GM18519 (cell line): ENCODE data around the gene P4HB.

Experiments used
- ATAC-seq: cut with Tn5 transposase; IDR thresholded peaks from one replicate; pipeline ENCODE4 v1.9.1; 2021; ENCODE audit warnings: mild to moderate bottlenecking, moderate library complexity; ENCODE audit not compliant: unreplicated experiment, low FRiP score

The P4HB gene

DNA sequence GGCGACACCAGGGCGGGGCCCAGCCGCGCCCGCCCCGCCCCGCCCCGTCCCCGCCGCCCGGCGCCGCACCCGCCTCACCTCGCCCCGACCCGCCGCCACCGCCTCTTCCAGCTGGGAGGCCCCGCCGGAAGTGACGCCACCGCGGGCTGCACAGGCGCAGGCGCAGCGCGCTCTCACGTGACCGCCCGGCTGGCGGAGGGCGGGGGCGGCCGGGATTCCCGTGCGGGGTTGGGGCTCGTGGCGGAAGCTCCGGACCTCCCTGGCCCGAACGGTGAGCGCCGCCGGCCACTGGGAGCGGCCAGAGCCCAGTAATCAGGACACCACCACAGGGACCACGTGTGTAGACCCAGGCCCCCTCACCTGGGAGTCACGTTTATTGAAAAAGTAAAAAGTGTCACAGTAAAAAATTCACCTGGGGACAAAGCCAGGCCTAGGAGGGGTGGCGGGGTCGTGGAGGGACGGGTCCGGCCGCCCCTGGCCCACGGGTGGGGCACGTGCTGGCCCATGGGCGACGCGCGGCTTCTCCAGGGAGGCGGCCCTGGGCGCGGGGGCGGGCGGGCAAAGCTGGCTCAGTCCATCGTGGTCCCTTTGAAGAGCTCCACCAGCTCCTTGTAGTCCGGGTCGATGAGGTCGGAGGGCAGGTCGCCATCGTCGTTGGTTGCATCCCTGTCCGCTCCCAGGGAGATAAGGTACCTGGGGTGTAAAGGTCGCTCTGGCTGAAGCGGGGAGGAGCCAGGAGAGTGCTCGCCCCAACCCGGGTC is 27.0 kb downstream of the P4HB start, which contains the start of gene MCRIP1:
TSS of gene MCRIP1 (minus strand) at position 132 of the 761 bp plus-strand sequence. CDS start 8,785 bp downstream, outside the sequence.
- ATAC-seq: peak; percentile 58

DNA sequence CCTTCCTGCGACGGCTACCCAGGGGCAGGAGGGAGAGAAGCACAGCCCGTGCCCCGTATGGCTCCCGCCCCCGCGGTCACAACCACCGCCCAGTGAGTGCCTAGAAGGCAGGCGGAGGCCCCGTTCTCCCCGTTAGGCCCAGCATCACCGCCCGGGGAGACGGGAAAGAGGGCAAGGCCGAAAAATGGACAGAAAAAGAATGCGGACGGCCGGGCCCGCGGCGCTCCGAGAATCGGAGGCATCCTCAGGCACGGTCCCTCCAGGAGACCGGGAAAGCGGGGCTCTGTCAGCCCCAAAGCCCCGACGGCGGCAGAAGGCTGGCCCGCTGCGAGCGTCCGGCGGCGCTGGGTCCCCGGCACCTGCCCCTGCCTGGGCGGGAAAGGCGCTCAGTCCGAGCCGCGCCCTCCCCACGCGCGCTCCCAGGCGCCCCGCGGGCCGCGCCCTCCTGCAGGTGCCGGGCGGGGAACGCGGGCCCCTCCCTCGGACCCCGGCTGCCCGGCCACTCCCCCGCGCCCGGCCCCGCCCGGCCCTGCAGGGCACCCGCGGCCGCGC is 27.7 kb downstream of the P4HB start:
- ATAC-seq: peak; percentile 18

DNA sequence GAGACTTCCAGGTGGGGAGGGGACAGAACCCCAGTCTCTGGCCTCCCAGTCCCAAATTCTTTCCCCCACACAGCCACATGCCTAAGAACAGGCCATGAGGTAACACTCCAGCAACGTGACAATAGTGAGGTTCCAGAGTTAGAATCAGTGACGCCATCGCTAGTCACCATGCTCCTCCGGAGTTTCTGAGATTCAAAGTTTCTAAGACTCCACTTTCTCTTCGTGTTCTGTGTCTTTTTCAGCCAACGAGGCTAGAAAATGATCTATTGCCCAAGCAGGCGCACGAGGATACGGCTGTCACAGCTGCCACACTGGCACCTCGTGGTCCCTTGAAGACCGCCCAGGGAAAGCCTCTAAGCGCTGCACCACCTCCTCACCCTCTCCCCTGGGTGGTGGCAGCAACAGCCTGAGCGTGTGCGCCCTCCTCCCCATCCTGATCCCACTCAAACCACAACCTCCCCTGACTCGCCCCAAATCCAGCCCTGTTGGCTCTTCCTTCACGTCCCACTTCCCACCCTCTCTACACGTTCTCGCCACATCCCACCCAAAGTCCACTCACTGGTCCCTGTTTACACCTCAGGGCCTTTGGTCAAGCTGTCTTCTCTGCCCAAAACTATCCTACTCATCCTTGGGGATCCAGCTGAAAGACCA is 28.3 kb downstream of the P4HB start:
- ATAC-seq: no peak

DNA sequence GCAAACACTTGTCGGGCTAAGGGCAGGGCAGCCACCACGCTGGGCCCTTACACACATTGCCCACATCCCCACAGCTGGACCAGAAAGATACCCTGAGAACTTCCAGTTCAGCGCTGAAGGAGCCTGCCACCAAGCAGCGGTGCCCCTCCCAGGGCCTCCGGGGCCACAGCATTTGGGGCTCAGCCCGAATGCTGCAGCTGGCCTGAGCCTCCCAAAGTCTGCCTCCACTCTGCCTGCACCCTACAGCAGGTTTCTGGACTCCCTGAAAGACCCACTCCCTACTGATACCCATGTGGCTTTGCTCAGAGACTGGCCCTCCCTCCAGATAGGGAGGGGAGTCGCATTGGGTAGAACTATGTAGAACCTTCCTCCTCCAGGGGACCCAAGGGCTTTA is 28.8 kb downstream of the P4HB start:
- no peak for ATAC-seq

DNA sequence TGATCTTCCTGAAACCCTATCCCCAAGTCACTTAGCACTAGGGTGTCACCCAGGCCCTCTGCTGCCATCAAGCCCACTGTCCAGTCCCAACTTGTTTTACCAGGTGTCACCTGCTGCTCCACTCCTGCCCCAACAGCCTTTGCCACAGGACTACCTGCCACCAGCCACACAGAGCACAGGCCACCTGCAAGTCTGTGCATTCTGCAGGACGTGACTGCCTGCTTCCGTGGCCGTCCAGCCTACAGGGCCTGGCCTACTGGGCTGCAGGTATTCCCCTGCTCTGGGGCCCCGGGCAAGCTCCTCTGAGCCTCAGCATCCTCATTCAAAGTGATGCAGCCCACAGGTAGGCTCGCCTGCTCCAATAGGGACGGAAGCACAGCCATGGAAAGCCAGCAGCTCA is 30.5 kb downstream of the P4HB start:
- no peak for ATAC-seq

DNA sequence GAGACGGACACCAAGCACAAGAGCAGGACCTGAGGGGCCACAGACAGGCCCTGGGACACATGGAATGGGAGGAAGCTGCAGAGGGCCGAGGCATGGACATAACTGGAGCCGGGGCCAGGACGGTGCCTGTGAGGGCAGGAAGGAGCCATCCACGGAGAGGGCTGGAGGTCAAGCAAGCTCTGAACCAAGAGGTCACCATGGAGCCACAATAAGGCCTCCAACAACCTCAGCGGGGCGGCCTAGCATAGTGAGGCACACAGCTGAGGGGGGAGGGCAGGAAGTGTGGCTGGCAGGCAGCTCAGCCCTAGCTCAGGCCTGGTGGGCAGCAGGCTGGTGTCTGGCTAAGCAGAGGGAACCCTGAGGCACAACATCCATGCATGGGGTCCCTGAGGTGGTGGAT is 31.7 kb downstream of the P4HB start:
- no peak for ATAC-seq

DNA sequence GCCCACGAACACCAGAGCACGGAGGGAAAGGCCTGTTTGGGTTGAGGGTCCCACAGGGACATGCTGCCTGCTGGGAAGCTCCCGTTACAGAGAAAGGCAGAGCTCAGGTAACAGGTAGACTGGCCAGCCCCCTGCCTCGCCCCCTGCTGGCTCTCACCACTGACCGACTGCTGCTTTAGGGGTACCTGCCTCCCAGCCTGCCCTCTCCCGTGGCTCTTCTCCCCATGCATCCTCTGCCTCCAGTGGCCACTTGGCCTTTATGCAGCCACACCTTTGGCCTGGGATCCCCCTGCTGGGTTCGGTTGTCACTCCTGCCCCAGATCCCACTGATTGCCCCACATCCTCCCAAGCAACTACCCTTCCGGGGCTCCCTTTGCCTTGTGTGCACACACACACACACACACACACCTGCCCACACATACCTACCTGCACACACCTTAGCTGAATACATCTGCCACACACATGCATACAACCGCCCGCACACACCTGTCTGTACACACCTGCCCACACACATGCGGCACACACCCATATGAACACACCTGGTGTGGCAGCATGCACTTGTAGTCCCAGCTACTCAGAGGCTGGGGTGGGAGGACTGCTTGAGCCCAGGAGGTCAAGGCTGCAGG is 34.4 kb downstream of the P4HB start:
- no peak for ATAC-seq

DNA sequence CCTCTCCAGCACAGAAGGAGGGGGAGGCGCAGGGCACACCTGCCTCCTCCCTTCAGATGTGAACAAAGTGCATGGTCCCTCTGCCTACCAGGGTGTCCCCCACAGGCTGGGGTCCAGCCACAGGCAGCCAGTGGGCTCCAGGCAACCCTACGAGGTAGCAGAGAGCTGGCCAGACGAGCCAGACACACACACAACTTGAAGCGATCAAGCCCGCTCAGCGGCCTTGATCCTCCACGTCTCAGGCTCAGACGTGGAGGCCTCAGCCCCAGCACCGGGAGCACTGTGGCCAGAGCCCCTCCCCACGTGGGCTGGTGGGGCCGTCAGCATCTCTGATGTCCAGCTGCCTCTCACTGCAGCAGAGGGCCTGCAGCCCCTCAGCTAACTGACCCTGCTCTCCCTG is 35.7 kb downstream of the P4HB start:
- ATAC-seq: no peak

DNA sequence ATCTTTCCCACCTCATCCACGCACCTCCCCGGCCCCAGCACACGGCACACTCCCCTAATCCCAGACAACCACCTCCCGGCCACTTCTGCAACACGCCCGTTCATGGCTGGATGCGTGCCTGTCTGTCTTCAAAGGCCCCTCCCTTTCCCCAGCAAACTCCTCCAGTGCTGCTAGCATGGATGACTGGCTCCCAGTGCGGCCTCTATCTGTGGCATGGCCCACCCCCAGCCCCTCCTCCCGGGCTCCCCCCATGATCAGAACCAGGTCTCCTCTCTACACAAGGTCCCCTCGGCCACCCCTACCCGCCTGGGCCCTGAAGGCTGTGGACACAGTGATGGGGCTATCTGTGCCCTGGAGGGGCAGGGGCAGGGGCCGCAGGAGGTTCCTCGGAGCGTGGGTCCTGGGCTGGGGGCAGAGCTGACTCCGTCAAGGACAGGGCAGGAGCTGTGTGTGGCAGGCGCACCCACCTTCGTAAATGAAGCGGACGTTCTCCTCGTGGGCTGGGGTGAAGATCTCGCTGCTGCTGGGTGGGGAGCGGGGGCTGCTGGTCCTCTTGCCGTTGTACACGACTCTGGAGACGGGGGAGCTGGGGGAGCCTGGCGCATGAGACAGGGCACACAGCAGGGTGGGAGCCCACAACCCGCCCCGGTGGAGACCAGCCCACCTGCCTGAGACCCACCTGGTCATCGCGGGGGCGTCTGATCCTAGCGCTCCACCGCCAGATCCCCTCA is 36.4 kb downstream of the P4HB start:
- no peak for ATAC-seq

DNA sequence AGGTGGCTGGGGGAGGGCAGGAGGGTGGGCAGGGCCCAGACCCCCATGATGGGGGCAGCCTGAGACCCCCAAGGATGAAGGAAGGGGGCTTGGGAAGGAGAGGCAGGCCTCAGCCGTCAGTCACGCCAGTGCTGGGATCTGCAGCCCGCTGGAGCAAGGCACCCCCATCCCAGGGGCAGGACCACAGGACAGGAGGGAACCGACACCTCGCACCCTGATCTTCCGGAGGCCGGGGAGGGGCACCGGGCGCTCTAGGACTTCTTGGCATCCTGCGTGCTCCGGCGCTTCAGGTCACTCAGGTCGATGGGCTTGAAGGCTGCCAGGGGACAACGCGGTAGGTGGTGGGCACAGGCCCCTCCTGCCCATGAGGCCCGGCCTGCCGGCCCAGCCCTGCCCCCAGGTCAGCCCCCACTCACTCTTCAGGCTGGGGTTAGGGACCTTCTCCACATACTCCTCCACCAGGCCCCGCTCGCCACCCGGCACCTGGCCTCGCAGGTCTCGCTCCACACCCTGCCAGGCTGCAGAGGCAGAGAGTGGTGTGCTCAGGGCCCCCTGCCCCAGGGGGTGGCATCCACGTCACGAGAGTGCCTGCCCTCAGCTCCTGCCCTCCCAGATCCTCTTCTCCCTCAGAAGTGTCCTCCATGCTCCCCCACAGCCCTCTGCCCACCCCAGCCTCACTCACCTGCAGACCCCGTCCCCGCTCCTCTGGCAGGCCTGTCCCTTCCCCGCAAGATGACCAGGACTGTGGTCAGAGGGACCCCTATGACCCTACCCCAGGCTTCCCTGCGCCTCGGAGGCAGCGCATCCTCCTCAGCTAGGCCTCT is 37.1 kb downstream of the P4HB start:
- ATAC-seq: no peak

DNA sequence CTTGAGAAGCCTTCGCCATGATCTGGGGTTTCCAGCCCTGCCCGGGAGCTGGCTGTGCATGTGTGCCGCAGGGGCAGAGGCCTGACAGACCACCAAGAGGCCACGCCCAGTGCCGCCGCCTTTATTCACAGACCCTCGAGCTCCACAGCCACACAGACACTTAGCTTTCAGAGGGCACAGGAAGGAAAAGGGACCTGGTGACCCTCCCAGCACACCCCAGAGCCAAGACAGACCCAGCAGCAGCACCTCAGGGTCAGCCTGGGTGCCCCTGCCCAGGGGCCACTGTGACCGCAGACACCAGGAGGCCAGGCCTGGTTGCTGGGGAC is 38.1 kb downstream of the P4HB start:
- no peak for ATAC-seq

DNA sequence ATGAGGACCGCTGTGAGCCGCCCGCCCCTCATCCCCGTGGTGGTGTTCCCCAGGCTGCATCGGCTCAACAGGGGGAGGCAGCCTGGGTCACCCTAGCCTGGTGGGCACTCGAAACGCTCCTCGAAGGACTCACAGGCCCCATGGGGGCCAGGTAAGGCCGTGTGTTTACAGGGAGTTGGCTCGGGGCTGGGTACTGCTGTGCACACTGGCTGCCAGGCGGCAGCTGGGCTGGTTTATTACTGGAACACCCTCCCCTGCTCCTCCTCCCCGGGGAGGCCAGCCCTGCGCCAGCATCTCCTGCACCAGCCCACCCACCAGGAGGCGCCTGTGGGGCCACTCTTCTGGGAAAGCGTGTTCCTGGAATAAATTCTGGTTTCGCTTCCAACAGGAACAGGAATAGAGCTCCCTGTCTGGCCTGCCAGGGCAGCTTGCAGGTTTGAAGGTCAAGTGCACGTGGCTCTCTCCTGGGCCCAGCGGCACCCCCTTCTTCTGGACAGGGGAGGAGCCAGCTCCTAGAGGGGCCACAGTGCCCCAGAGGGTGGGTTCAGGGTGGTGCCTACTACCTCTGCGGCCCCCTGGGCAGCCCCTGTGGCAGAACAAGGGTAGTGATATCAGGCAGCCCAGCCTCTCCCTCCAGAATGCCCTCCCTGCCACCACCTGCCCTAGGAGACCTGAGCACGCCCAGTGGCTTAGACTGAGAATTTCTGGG is 38.6 kb downstream of the P4HB start:
- no peak for ATAC-seq

DNA sequence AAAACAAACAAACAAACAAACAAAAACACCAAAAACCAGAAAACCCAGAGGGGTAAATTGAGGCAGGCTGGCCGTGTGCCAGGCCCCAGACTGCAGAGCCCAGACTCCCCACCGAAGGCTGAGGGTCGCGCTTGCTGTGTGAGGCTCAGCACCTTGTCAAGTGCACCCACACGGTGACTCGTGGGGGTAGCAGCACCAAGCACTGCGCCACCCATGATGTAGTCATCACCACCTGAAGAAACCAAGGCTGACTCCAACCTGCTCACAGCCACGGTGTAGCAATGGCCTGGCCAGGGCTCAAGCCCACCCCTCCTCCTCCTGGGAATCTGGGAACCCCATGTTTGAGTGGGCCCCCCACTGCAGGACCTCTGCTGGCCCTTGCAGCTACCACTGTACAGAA is 39.2 kb downstream of the P4HB start:
- no peak for ATAC-seq

DNA sequence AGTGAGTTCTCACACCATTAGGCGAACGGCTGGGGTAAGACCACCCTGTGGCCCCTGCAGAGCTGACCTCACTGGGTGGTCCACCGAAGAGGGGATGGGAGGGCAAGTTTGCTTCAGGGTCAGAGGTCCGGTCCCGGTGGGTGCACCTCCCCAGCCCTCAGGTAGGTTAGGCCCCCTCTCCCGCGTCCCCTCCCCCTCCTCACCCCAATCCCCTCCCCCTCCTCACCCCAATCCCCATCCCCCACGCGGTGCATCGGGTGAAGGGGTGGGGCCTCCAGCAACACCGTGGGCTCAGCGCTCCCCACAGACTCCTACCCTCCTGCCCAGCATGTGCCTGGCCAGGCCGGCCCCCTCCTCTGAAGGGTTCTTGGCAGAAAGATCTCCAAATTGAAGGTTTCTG is 40.6 kb downstream of the P4HB start:
- no peak for ATAC-seq

DNA sequence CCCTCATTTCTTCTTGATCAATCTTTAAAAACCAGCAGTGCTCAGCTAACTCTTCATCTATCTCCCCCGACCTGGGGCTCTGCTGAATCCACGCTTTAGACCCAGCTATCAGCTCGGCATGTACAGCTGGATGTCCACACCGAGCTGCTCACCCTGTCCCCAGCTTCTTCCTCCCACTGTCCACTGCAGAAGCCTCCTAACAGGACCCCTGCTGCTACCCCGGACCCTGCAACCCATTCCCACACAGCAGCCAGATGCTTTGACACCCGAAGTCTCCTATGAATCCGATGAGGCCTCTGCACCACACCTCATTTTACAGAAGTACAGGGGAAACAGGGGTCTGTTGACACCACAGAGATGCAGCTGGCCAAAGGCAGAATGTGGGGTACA is 42.6 kb downstream of the P4HB start:
- ATAC-seq: no peak

DNA sequence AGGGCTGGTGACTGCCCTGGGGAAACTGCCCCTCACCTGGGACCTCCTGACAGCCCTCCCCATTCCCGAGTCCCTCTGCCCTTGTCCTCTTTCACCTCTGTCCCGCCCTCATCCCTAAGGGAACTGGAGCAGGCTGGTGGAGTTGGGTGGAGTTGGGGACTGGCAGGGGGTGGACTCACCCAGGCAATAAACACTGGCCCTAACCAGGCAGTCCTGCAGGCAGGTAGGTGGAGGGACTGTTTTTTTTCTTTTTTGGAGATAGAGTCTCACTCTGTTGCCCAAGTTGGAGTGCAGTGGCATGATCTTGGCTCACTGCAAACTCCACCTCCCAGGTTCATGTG is 44.7 kb downstream of the P4HB start:
- ATAC-seq: no peak

DNA sequence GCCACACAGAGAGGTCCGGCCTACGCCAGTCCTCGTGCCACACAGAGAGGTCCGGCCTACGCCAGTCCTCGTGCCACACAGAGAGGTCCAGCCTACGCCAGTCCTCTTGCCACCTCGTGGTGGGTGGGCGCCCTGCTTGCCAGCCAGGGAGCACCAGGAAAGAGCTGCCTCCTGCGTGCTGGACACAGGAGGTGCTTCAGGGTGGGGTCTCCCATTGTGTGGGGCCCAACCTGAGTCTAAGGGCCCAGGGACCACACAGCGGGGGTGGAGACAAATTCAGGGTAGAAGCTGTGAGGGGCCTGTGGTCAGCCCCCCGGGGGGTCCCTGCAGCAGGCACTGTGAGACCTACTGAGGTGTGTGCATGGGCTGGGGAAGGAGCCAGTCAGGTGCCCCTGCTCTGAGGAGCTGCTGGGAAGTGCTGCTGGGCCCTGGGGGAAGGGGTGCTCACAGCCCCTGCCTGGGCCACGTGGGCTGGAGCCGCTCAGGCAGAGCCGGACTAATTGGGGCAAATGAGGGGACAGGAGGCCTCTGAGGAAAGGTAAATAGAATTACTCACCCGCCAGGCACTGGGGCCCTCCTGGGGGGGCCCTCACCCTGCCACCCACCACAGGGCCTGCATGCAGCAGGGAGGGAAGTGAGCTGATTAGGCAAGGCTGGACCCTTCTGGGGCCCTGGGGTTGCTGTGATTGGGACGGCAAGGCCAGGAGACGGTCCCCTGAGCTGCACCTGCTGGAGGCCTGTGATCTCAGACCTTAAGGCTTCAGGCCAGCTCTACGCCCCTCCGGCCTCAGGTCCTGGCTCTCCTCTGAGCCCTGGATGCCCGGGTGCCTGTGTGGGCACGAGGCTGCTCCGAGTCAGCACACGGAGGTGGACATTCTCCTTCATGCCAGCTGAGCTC is 45.3 kb downstream of the P4HB start:
- no peak for ATAC-seq

DNA sequence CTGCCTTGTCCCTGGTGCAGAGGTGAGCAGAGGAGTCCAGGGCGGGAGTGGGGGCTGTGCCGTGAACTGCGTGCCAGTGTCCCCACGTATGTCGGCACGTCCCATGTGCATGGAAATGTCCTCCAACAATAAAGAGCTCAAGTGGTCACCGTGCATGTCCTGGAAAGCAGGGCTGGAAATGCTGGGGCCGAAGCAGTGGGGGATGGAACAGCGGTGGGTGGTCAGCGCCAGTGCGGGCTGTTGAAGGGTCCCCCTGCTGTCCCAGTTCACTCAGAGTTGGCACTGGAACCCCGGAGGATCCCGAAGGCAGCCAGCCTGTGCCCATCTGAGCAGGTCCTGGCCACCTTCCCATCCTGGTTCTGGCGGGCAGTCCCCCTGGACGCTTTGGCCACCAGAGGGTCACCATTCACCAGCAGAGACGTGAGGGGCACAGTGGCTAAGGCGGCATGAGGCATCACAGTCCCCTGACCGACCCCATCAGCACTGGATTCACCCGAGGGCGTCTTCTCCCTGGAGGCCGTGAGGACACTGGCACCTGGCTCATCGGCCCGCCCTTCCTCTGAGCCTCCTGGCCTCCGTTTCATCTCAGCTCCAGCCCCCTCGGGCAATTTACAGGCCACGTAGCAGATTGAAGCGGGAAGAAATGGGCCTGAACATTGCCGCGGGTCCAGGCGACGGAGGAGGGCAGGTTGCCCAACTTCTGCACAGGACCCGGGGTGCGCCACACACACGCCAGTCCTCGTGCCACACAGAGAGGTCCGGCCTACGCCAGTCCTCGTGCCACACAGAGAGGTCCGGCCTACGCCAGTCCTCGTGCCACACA is 46.3 kb downstream of the P4HB start:
- ATAC-seq: no peak
